Measurements from ENCODE around the gene B4GALNT4. TPM values are rescaled to one million over a fixed set of nuclear protein-coding genes. Genes with fewer than 3 reads are reported as not detected.

Gene B4GALNT4
- polyA plus RNA-seq, 2 of the 4 experiments (the other 2 are of a cell fraction) = 5.3 to 27.5 TPM

GRCh38 chr11:377883-378500, 8.7 kb downstream of the B4GALNT4 start:
- Histone ChIP-seq H3K4me1 (no peaks in the 10 kb centered on the region), H3K4me3 (no peak overlapping the region), H3K9me3 (no peaks in the 10 kb centered on the region), H3K4me2 (no peak overlapping the region), H3K27ac (no peak overlapping the region)
- CTCF ChIA-PET = interaction anchor here (1.1 kb wide), 1 partner anchor 16 kb away, joined by 4 read pairs; the partner anchor contains the start of gene PKP3
- POLR2A ChIA-PET = no interaction called here
- FAIRE-seq (no peak), ATAC-seq (peak; percentile 26 to 34; a peak in 4 of 6 replicates), DNase-seq (ENCODE audit: low read depth in 1 of 2, low spot score in 1 of 2) (no peak)
- no peak for TF ChIP-seq NR3C1 (IDR thresholded peaks at IDR 0.05)
- TF ChIP-seq KDM1A (IDR thresholded peaks at IDR 0.05; ENCODE audit: low read depth) = no peak
- TF ChIP-seq HMGXB4 (CRISPR knock-in tag; IDR thresholded peaks at IDR 0.05; ENCODE audit: borderline replicate concordance) = no peak
- TF ChIP-seq ESRRA (IDR thresholded peaks at IDR 0.05; ENCODE audit: borderline replicate concordance, low read length) = no peak
- no peak for TF ChIP-seq POLR2A (IDR thresholded peaks at IDR 0.05; ENCODE audit: low read length)
- TF ChIP-seq REST (IDR thresholded peaks at IDR 0.05) = no peak
- TF ChIP-seq RARB (CRISPR knock-in tag; IDR thresholded peaks at IDR 0.05) = no peak
- no peak for TF ChIP-seq HOXA7 (CRISPR knock-in tag; IDR thresholded peaks at IDR 0.05)
- TF ChIP-seq USF2 (IDR thresholded peaks at IDR 0.05) = no peak
- TF ChIP-seq CHD4 (IDR thresholded peaks at IDR 0.05; ENCODE audit: borderline replicate concordance) = no peak
- no peak for TF ChIP-seq HEYL (CRISPR knock-in tag; IDR thresholded peaks at IDR 0.05)
- no peak for TF ChIP-seq ZNF302 (CRISPR knock-in tag; IDR thresholded peaks at IDR 0.05)
- TF ChIP-seq JUN (IDR thresholded peaks at IDR 0.05) = no peak
- no peak for TF ChIP-seq SMC3 (IDR thresholded peaks at IDR 0.05)
- TF ChIP-seq HOXB13 (CRISPR knock-in tag; IDR thresholded peaks at IDR 0.05; ENCODE audit: low read depth) = no peak
- no peak for TF ChIP-seq FOXS1 (CRISPR knock-in tag; IDR thresholded peaks at IDR 0.05)
- no peak for TF ChIP-seq KDM5A (IDR thresholded peaks at IDR 0.05)
- no peak for TF ChIP-seq TP53 (CRISPR knock-in tag; IDR thresholded peaks at IDR 0.05)
- WGBS (ENCODE audit: missing lambda C conversion rate) = 82% methylated on average over 11 of the region's 11 CpGs

- Histone ChIP-seq H3K4me2 (no peak overlapping the region), H3K4me3 (no peak overlapping the region), H3K9me3 (no peaks in the 10 kb centered on the region), H3K4me1 (no peaks in the 10 kb centered on the region), H3K27ac (no peak overlapping the region)
- WGBS (ENCODE audit: missing lambda C conversion rate) = 97% methylated on average over 81 of the region's 87 CpGs
- ATAC-seq = no peak
- DNase-seq (ENCODE audit: low read depth in 1 of 2, low spot score in 1 of 2) = no peak
- TF ChIP-seq EP300 (IDR thresholded peaks at IDR 0.05) = no peak
- no peak for TF ChIP-seq SREBF2 (IDR thresholded peaks at IDR 0.05)
- no peak for TF ChIP-seq RNF2 (IDR thresholded peaks at IDR 0.05; ENCODE audit: borderline replicate concordance, low read depth)
- no peak for TF ChIP-seq HOXB5 (CRISPR knock-in tag; IDR thresholded peaks at IDR 0.05)
- no peak for TF ChIP-seq HES2 (IDR thresholded peaks at IDR 0.05)
- TF ChIP-seq ZSCAN20 (CRISPR knock-in tag; IDR thresholded peaks at IDR 0.05) = no peak
- no peak for TF ChIP-seq HMGXB4 (CRISPR knock-in tag; IDR thresholded peaks at IDR 0.05; ENCODE audit: borderline replicate concordance)
- TF ChIP-seq HOXB13 (CRISPR knock-in tag; IDR thresholded peaks at IDR 0.05; ENCODE audit: low read depth) = no peak
- ChIA-PET CTCF (interaction anchor here (1.0 to 1.2 kb wide), 3 partner anchors 11 to 73 kb away, joined by 3 read pairs; no protein-coding TSS in a partner anchor), POLR2A (no interaction called here)
- no peak for FAIRE-seq
These were observed 10.2 kb downstream of the B4GALNT4 start for GRCh38 chr11:379205-380094.
